ENCODE results near the gene GMDS. TPM values are rescaled to one million over a fixed set of nuclear protein-coding genes. Genes with fewer than 3 reads are reported as not detected.

GMDS gene
- polyA plus RNA-seq, 1 of the 3 experiments (the other 2 are of a cell fraction) = 12.3 TPM

DNA sequence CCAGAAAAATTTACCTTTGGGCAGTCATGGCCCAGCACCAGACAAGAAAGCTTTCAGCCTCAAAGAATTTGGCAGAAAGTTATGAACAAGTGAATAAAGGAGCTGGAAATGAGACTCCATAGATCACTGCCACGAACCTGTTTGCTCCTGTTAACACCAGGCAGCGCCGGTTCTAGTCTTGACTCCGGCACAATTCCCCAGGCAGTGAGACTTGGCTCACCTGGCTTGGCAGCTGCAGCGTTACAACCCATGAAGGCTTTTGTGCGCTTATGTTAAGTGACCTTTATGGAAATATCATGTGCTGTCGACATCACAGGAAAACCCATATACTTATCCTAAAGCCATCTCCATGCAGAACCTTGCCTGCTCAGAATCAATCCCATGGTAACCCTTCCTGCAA lies 657.9 kb downstream of the GMDS start:
- H3K9ac ChIP-seq = no peak overlapping the region
- no peaks in the 10 kb centered on the region for H3K9me2 ChIP-seq
- no peaks in the 10 kb centered on the region for H3K36me3 ChIP-seq (replicated peaks in 1 of 2; ENCODE audit: control insufficient read depth in 1 of 2, insufficient read depth in 2 of 2, low read length in 1 of 2)
- no peaks in the 10 kb centered on the region for H3K9me3 ChIP-seq
- TF ChIP-seq SMC3 (IDR thresholded peaks at IDR 0.05; ENCODE audit: low read depth, low read length) (no peak), EP300 (IDR thresholded peaks at IDR 0.05; ENCODE audit: borderline replicate concordance in 1 of 2, low read depth in 1 of 2, low read length in 1 of 2) (no peak), MXI1 (IDR thresholded peaks at IDR 0.05; ENCODE audit: low read depth, low read length) (no peak), RXRA (IDR thresholded peaks at IDR 0.05; ENCODE audit: borderline replicate concordance, low read depth) (no peak), MEF2A (IDR thresholded peaks at IDR 0.05; ENCODE audit: borderline replicate concordance, low read depth) (no peak), NFIC (IDR thresholded peaks at IDR 0.05; ENCODE audit: borderline replicate concordance) (no peak)
- TF ChIP-seq, protein P1, sequence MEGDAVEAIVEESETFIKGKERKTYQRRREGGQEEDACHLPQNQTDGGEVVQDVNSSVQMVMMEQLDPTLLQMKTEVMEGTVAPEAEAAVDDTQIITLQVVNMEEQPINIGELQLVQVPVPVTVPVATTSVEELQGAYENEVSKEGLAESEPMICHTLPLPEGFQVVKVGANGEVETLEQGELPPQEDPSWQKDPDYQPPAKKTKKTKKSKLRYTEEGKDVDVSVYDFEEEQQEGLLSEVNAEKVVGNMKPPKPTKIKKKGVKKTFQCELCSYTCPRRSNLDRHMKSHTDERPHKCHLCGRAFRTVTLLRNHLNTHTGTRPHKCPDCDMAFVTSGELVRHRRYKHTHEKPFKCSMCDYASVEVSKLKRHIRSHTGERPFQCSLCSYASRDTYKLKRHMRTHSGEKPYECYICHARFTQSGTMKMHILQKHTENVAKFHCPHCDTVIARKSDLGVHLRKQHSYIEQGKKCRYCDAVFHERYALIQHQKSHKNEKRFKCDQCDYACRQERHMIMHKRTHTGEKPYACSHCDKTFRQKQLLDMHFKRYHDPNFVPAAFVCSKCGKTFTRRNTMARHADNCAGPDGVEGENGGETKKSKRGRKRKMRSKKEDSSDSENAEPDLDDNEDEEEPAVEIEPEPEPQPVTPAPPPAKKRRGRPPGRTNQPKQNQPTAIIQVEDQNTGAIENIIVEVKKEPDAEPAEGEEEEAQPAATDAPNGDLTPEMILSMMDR (IDR thresholded peaks at IDR 0.05) = no peak
- TF ChIP-seq, protein P2, sequence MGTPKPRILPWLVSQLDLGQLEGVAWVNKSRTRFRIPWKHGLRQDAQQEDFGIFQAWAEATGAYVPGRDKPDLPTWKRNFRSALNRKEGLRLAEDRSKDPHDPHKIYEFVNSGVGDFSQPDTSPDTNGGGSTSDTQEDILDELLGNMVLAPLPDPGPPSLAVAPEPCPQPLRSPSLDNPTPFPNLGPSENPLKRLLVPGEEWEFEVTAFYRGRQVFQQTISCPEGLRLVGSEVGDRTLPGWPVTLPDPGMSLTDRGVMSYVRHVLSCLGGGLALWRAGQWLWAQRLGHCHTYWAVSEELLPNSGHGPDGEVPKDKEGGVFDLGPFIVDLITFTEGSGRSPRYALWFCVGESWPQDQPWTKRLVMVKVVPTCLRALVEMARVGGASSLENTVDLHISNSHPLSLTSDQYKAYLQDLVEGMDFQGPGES (IDR thresholded peaks at IDR 0.05; ENCODE audit: low read depth, low read length) = no peak
- TF ChIP-seq, protein P3, sequence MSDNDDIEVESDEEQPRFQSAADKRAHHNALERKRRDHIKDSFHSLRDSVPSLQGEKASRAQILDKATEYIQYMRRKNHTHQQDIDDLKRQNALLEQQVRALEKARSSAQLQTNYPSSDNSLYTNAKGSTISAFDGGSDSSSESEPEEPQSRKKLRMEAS (IDR thresholded peaks at IDR 0.05; ENCODE audit: low read depth) = no peak
- TF ChIP-seq, protein P4, sequence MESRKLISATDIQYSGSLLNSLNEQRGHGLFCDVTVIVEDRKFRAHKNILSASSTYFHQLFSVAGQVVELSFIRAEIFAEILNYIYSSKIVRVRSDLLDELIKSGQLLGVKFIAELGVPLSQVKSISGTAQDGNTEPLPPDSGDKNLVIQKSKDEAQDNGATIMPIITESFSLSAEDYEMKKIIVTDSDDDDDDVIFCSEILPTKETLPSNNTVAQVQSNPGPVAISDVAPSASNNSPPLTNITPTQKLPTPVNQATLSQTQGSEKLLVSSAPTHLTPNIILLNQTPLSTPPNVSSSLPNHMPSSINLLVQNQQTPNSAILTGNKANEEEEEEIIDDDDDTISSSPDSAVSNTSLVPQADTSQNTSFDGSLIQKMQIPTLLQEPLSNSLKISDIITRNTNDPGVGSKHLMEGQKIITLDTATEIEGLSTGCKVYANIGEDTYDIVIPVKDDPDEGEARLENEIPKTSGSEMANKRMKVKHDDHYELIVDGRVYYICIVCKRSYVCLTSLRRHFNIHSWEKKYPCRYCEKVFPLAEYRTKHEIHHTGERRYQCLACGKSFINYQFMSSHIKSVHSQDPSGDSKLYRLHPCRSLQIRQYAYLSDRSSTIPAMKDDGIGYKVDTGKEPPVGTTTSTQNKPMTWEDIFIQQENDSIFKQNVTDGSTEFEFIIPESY (IDR thresholded peaks at IDR 0.05; ENCODE audit: borderline replicate concordance, low read depth) = no peak
- WGBS (ENCODE audit: low lambda C conversion rate) = 63% methylated on average over 6 of the region's 7 CpGs
- H2AFZ ChIP-seq (ENCODE audit: low read depth) = no peak overlapping the region
- no peak overlapping the region for H3K4me3 ChIP-seq (ENCODE audit: low read depth in 2 of 2, low read length in 1 of 2)
- no peak for DNase-seq
- POLR2A ChIA-PET = no interaction called here
- no peaks in the 10 kb centered on the region for H3K79me2 ChIP-seq (ENCODE audit: insufficient read depth)
- H3K27me3 ChIP-seq (ENCODE audit: insufficient read depth) = peaks cover 62% of the 10 kb centered on the region
- H3K4me2 ChIP-seq = no peak overlapping the region
- H4K20me1 ChIP-seq (ENCODE audit: insufficient read depth) = no peaks in the 10 kb centered on the region
- H3K4me1 ChIP-seq (ENCODE audit: control insufficient read depth in 1 of 2, insufficient read depth in 2 of 2, low read depth in 1 of 2, low read length in 1 of 2) = no peaks in the 10 kb centered on the region
- no peaks in the 10 kb centered on the region for H3F3A ChIP-seq (replicated peaks; ENCODE audit: insufficient read depth)
- CTCF ChIA-PET = interaction anchor here (1.7 kb wide), 1 partner anchor 9 kb away, joined by 8 read pairs; no protein-coding TSS in a partner anchor
- H3K27ac ChIP-seq (ENCODE audit: low read depth in 2 of 2, low read length in 1 of 2) = no peak overlapping the region

DNA sequence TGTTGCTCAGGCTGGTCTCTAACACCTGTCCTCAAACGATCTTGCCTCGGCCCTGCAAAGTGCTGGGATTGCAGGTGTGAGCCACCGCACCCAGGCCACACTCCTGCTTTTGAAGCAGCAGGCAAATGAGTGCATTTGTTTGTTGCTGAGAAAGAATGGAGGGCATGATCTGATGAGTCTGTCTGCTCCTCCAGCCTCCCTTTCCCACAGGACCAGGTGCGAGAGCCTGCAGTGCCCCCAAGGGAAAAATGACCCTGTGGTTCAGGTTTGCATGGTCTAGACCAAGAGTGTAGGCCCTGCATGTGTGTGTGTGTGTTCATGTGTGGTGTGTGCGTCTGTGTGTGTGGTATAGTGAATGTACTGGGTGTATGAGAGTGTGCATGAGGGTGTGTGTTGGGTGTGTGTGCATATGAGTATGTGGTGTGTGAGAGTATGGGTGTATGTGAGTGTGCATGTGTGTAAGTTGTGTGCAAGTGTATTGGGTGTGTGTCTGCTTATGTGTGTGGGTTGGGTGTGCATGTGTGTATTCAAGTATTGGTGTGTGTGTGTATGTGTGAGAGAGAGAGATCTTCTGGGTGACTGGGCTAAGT lies 658.4 kb downstream of the GMDS start:
- Histone ChIP-seq H3K4me1 (ENCODE audit: control insufficient read depth in 1 of 2, insufficient read depth in 2 of 2, low read depth in 1 of 2, low read length in 1 of 2) (no peaks in the 10 kb centered on the region), H3K9ac (no peak overlapping the region), H3K36me3 (replicated peaks in 1 of 2; ENCODE audit: control insufficient read depth in 1 of 2, insufficient read depth in 2 of 2, low read length in 1 of 2) (no peaks in the 10 kb centered on the region), H3F3A (replicated peaks; ENCODE audit: insufficient read depth) (no peaks in the 10 kb centered on the region), H4K20me1 (ENCODE audit: insufficient read depth) (no peaks in the 10 kb centered on the region), H3K9me3 (no peaks in the 10 kb centered on the region), H3K27ac (ENCODE audit: low read depth in 2 of 2, low read length in 1 of 2) (no peak overlapping the region), H3K9me2 (no peaks in the 10 kb centered on the region), H3K27me3 (ENCODE audit: insufficient read depth) (peaks cover 57% of the 10 kb centered on the region), H3K79me2 (ENCODE audit: insufficient read depth) (no peaks in the 10 kb centered on the region), H2AFZ (ENCODE audit: low read depth) (no peak overlapping the region), H3K4me3 (ENCODE audit: low read depth in 2 of 2, low read length in 1 of 2) (no peak overlapping the region), H3K4me2 (no peak overlapping the region)
- no peak for TF ChIP-seq FOXM1 (IDR thresholded peaks at IDR 0.05; ENCODE audit: low read depth)
- no peak for TF ChIP-seq FOSL2 (IDR thresholded peaks at IDR 0.05; ENCODE audit: borderline replicate concordance, low read depth)
- TF ChIP-seq, protein P4 (IDR thresholded peaks at IDR 0.05; ENCODE audit: borderline replicate concordance, low read depth) = no peak
- TF ChIP-seq RAD21 (IDR thresholded peaks at IDR 0.05; ENCODE audit: low read length) = no peak
- POLR2A ChIA-PET = no interaction called here
- 13% methylated on average over 5 of the region's 5 CpGs for WGBS (ENCODE audit: low lambda C conversion rate)
- no peak for DNase-seq
- CTCF ChIA-PET = interaction anchor here (1.7 kb wide), 1 partner anchor 9 kb away, joined by 8 read pairs; no protein-coding TSS in a partner anchor

Measured in SK-N-SH (cell line).